GM12865 (cell line): Measurements from ENCODE around the gene CABLES1.

Source experiments
- DNase-seq: peaks from one replicate; pipeline ENCODE4 v3.0.0; 2010; ENCODE audit warnings: low read depth
- H3K4me3 ChIP-seq: 2 replicates; pipeline ENCODE4 v1.5.1; 2011; ENCODE audit warnings: mild to moderate bottlenecking, low read depth, low read length, control low read depth
- CTCF ChIP-seq: IDR thresholded peaks from 2 replicates; pipeline ENCODE4 v1.5.1; 2011; ENCODE audit warnings: low read length, control low read depth, low read depth, inconsistent platforms; ENCODE audit not compliant: insufficient read depth; ENCODE audit errors: missing control alignments

CABLES1 gene

GRCh38 chr18:23247896-23248295 is 112.6 kb downstream of the CABLES1 start:
- TF ChIP-seq CTCF = no peak
- no peak for DNase-seq
- H3K4me3 ChIP-seq = no peak overlapping the region

GRCh38 chr18:23248826-23249225 is 113.5 kb downstream of the CABLES1 start:
- H3K4me3 ChIP-seq = no peak overlapping the region
- no peak for DNase-seq
- no peak for TF ChIP-seq CTCF

DNA sequence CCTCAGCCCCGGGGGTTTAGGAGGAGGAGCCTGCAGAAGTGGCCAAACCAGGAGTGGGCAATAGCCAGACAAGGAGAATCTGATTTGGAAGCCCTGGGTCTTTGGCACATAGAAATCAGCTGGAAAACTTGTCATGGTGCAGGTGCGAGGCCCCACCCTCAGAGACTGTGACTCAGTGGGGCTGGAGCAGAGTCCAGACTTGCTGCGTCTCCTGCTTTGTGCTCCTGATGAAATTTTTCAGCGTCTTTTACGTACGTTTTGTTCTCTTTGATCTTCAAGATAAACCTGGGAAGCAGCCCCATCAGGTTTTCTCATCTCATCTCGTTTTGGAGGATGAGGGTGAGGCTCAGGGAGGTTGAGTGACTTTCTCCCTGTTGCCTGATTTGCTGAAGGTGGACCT is 114.1 kb downstream of the CABLES1 start:
- no peak overlapping the region for H3K4me3 ChIP-seq
- DNase-seq = no peak
- no peak for TF ChIP-seq CTCF

DNA sequence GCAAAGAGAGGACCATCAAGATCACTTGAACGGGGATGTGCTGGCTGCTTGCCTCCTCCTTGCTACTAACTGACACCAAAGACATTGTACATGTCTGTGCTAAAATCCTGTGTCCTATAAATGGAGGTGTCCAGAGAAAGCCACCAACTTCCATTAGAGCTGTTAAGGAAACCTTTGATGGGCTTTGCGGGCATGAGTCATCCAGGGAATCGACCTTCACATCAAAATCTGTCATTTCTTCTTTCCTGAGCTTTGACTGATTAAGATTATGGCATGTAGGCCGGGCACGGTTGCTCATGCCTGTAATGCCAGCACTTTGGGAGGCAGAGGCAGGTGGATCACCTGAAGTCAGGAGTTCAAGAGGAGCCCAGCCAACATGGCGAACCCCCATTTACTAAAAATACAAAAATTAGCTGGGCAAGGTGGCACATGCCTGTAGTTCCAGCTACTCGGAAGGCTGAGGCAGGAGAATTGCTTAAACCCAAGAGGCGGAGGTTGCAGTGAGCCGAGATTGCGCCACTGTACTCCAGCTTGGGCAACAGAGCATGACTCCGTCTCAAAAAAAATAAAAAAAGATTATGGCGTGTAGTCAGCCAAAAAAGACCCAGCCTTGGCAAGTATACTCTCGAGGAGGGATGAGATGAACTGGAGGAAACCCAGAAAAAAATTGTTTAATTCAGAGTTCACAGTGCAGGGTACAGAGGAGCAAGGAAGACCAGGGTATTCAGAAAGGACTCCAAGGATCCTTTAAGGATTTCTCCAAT is 115.8 kb downstream of the CABLES1 start:
- no peak overlapping the region for H3K4me3 ChIP-seq
- no peak for DNase-seq
- TF ChIP-seq CTCF = no peak

GRCh38 chr18:23253630-23254029 is 118.3 kb downstream of the CABLES1 start:
- no peak overlapping the region for H3K4me3 ChIP-seq
- DNase-seq = no peak
- no peak for TF ChIP-seq CTCF

DNA sequence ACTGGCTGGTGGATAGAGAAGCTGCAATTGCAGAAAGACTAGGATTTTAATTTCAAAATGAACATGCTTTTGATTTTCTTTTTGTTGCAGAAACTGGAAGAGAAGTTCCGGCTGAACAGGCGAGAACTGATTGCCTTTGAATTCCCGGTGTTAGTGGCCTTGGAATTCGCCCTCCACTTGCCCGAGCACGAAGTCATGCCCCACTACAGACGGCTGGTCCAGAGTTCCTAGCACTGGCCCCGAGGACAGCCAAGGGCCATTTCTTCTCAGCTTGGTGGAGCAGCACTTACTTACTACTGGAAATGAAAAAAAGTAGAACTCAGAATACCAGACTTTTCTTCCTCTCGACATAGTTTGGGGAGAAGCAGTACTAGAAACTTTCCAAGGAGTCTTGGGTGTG is 121.9 kb downstream of the CABLES1 start:
- no peak for TF ChIP-seq CTCF
- H3K4me3 ChIP-seq = no peak overlapping the region
- DNase-seq = no peak
